ENCODE measurements around the gene DHRS11. TPM values are rescaled to one million over a fixed set of nuclear protein-coding genes. Genes with fewer than 3 reads are reported as not detected.

Gene DHRS11
- total RNA-seq, 1 donor from 2014 or later, result 5.7 TPM

DNA sequence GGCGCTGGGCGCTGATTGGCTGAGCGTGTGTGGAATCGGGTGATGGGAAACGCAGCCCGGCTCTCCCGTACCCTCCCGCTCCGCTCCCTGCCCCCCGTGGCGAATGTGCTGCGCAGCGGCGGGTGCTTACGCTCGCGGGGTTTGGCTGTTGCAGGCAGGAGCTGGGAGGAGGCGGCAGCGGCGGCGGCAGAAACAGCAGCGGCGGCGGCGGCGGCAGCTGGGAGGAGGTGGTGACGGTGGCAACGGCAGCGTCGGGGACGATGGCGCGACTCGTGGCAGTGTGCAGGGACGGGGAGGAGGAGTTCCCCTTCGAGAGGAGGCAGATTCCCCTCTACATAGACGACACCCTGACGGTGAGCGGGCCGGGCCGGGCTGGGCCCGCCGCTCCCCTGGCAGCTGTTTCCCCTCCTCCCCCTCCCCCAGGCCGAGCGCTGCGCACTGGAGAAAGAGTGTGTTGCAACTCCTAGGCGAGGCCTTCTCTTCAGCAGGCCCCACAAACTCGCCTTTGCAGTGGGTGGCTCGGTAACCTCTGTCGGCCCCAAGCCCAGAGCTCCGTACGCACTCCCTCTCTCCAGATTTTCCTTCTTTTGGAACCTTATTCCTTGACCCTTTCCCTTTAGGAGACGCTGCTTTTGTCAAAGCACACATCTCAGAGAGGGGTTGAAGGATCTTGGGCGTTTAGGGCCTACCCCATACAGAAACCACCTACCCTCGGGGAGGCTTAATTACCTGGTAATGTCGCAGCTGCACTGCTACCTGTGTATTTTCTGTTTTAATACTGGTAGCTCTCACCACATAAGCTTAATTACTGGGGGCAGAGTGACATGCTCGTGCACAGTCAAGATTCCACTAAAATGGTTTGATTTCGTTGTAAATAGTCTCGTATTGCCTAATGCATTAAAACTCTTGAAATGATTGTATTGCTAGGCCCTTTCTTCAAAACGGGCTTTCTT is 45.9 kb upstream of the DHRS11 start:
- Histone ChIP-seq H3K4me3 (peak overlapping the region; percentile 88), H3K4me1 (peaks cover 38% of the 10 kb centered on the region), H3K27me3 (no peaks in the 10 kb centered on the region), H3K9me3 (no peaks in the 10 kb centered on the region), H3K36me3 (no peaks in the 10 kb centered on the region), H3K27ac (peak overlapping the region; percentile 99)
- intact Hi-C loops (cut with DNase I), result no loop called here
- no peak for TF ChIP-seq CTCF (IDR thresholded peaks at IDR 0.05)
- DNase-seq, result peak; percentile 99
- ATAC-seq, result peak; percentile 94

GRCh38 chr17:36546418-36547093 is 45.1 kb upstream of the DHRS11 start:
- no peaks in the 10 kb centered on the region for H3K27me3 ChIP-seq
- no peaks in the 10 kb centered on the region for H3K9me3 ChIP-seq
- peak overlapping the region; percentile 99 for H3K27ac ChIP-seq
- no peak for ATAC-seq
- peaks cover 46% of the 10 kb centered on the region for H3K4me1 ChIP-seq
- no peak for DNase-seq
- H3K36me3 ChIP-seq, result no peaks in the 10 kb centered on the region
- no peak for TF ChIP-seq CTCF (IDR thresholded peaks at IDR 0.05)
- intact Hi-C loops (cut with DNase I), result no loop called here
- peak overlapping the region; percentile 88 for H3K4me3 ChIP-seq

- peak overlapping the region; percentile 12 for H3K27ac ChIP-seq
These were observed 43.9 kb upstream of the DHRS11 start for GRCh38 chr17:36547776-36548175.

DNA sequence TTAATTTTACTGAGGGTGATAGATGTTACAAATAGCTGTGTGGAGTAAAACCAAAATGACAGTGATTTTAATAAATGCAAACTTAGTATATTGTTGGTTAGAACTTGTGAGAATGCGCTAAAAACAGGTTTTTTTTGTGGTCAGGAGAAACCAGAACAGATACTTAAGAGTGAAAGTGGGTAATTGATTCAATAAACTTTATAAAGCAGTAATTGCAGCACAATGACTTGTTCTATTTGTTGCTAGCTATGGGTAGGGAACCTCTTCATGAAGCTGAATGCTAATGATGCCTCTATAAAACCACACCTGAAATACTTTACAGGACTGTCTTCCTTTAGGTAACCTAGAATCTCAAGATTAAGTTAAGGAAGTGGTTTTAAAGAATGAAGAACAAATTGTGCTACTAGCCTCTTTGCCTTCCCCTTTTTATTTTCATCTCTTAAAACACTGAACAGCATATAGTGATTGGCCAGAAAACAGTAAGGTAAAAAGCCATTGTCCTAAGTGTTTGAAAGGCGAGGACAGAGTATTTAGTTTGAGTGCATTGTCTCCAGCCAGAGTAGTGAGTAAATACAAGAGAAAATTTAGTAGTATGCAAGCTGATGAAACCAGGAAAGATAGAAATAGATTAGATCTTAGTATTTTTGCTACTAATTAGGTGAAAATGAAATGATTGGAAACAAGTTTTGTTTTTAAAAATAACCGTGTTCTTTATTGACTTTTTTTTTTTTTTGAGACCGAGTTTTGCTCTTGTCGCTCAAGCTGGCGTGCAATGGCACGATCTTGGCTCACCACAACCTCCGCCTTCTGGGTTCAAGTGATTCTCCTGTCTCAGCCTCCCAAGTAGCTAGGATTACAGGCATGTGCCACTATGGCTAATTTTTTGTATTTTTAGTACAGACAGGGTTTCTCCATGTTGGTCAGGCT is 40.9 kb upstream of the DHRS11 start:
- ATAC-seq, result peak; percentile 40
- intact Hi-C loops (cut with DNase I), result no loop called here

More at GRCh38 chr17:36547776-36548175, 43.9 kb upstream of the DHRS11 start:
- no peak for DNase-seq
- ATAC-seq, result no peak
- Histone ChIP-seq H3K4me3 (peak overlapping the region; percentile 88), H3K36me3 (no peaks in the 10 kb centered on the region), H3K27me3 (no peaks in the 10 kb centered on the region), H3K9me3 (no peaks in the 10 kb centered on the region), H3K4me1 (peaks cover 51% of the 10 kb centered on the region)
- intact Hi-C loops (cut with DNase I), result no loop called here
- TF ChIP-seq CTCF (IDR thresholded peaks at IDR 0.05), result no peak

More for the DNA sequence above, 40.9 kb upstream of the DHRS11 start:
- no peaks in the 10 kb centered on the region for H3K9me3 ChIP-seq
- TF ChIP-seq CTCF (IDR thresholded peaks at IDR 0.05), result no peak
- H3K27ac ChIP-seq, result no peak overlapping the region
- peaks cover 48% of the 10 kb centered on the region for H3K4me1 ChIP-seq
- no peak overlapping the region for H3K4me3 ChIP-seq
- H3K36me3 ChIP-seq, result peaks cover 14% of the 10 kb centered on the region
- H3K27me3 ChIP-seq, result no peaks in the 10 kb centered on the region
- DNase-seq, result no peak
